Keratinocyte (primary cell): ENCODE data around the gene SSH3.

Source experiments
- CTCF ChIP-seq, 3 experiments: IDR thresholded peaks in 1 of 3; conservative IDR thresholded peaks in 1 of 3; optimal IDR thresholded peaks in 1 of 3; 2 replicates in 2 of 3; 3 replicates in 1 of 3; pipeline versions ENCODE3 to v1.5.1; 2011; ENCODE audit warnings: low read length in 3 of 3, mild to moderate bottlenecking in 3 of 3, moderate library complexity in 2 of 3, control low read depth in 1 of 3, inconsistent platforms in 1 of 3; ENCODE audit not compliant: insufficient read depth in 2 of 3; ENCODE audit errors: extremely low read depth in 1 of 3
- EZH2 ChIP-seq: IDR thresholded peaks from one replicate; pipeline ENCODE4 v1.6.1; 2012; ENCODE audit warnings: inconsistent platforms, mild to moderate bottlenecking, low read length, moderate library complexity

GRCh38 chr11:67280341-67280787, 23.0 kb upstream of the SSH3 start:
- TF ChIP-seq CTCF (optimal IDR thresholded peaks at IDR 0.05 in 1 of 3, IDR thresholded peaks at IDR 0.05 in 1 of 3, conservative IDR thresholded peaks at IDR 0.05 in 1 of 3; ENCODE audit: extremely low read depth in 1 of 3, insufficient read depth in 2 of 3, low read length in 3 of 3): no peak
- no peak for TF ChIP-seq EZH2
